HCT116 (cell line): ENCODE results near the gene BCL2L11. TPM values are rescaled to one million over a fixed set of nuclear protein-coding genes. Genes with fewer than 3 reads are reported as not detected.

ENCODE experiments used
- ATAC-seq: fragments of 200-7000 bp; cut with Tn5 transposase; 2 replicates; pipeline ENCODE4 v1.9.1; 2020; ENCODE audit warnings: mild to moderate bottlenecking, moderate library complexity
- BruUV-seq: library from RNA; stranded (reverse); fragments of 400-500 nt; replicated peaks from 2 replicates; lab custom pipeline; 2021; lab: Mats Ljungman, UMichigan
- CTCF ChIA-PET: fragments of 300-600 bp; sonication (Branson Sonifier 250); formaldehyde crosslinking; loops from one replicate; lab custom pipeline; 2021; ENCODE audit warnings: antibody characterized with exemption; lab: Charles Lee
- POLR2A ChIA-PET: fragments of 300-600, 350-600 bp; sonication (Branson Sonifier 250); formaldehyde crosslinking; loops from one replicate; lab custom pipeline; 2021; ENCODE audit warnings: antibody characterized with exemption; lab: Charles Lee
- RAD21 ChIA-PET, 2 experiments: fragments of 300-600 bp; sonication (Branson Sonifier 250); formaldehyde crosslinking; loops; one replicate each; lab custom pipeline; 2023; ENCODE audit warnings: low total read pairs in 2 of 2; ENCODE audit not compliant: uncharacterized antibody in 2 of 2, unreplicated experiment in 2 of 2, low non-redundant PET in 1 of 2; lab: Charles Lee
- DNase-seq: peaks from one replicate; pipeline ENCODE4 v3.0.0-alpha.2; 2010; ENCODE audit warnings: low read depth, low spot score
- H2AFZ ChIP-seq: fragments of 200-600 bp; shearing (Covaris generic), sonication (generic); 2 replicates; pipeline ENCODE4 v1.6.1; 2017; ENCODE audit warnings: low read depth, mixed run types, mixed read lengths, antibody characterized with exemption, low read length; ENCODE audit not compliant: poor library complexity, severe bottlenecking
- H3K27ac ChIP-seq: 2 replicates; pipeline ENCODE4 v1.5.1; 2012; ENCODE audit warnings: low read depth, low read length
- H3K27me3 ChIP-seq: fragments of 200-600 bp; sonication (generic); 2 replicates; pipeline ENCODE4 v1.6.1; 2016; ENCODE audit warnings: mixed run types, low read length, mixed read lengths; ENCODE audit not compliant: insufficient read depth
- H3K36me3 ChIP-seq, 2 experiments: fragments of 200-500 bp in 1 of 2; fragments of 200-600 bp in 1 of 2; sonication (Bioruptor generic) in 1 of 2; sonication (generic) in 1 of 2; 2 replicates each; pipeline versions ENCODE4 v1.5.1 to v1.6.1; 2014 to 2016; ENCODE audit warnings: low read length in 2 of 2, inconsistent platforms in 1 of 2, mixed read lengths in 1 of 2, mixed run types in 1 of 2; ENCODE audit not compliant: insufficient read depth in 2 of 2, control insufficient read depth in 1 of 2
- H3K4me1 ChIP-seq, 2 experiments: fragments of 200-600 bp in 1 of 2; sonication (generic) in 1 of 2; 2 replicates each; pipeline versions ENCODE4 v1.5.1 to v1.6.1; 2012 to 2017; ENCODE audit warnings: low read length in 2 of 2, inconsistent platforms in 1 of 2, mild to moderate bottlenecking in 1 of 2, mixed read lengths in 1 of 2, mixed run types in 1 of 2, moderate library complexity in 1 of 2; ENCODE audit not compliant: insufficient read depth in 2 of 2, control insufficient read depth in 1 of 2
- H3K4me2 ChIP-seq: fragments of 200-600 bp; sonication (generic); 2 replicates; pipeline ENCODE4 v1.6.1; 2017; ENCODE audit warnings: mixed run types, low read length, mixed read lengths
- H3K4me3 ChIP-seq, 2 experiments: fragments of 200-600 bp in 1 of 2; sonication (generic) in 1 of 2; replicated peaks in 1 of 2; 2 replicates each; pipeline ENCODE4 v1.5.1; 2011 to 2016; ENCODE audit warnings: low read length in 2 of 2, control low read depth in 1 of 2, low read depth in 1 of 2, mild to moderate bottlenecking in 1 of 2, mixed read lengths in 1 of 2, mixed run types in 1 of 2
- H3K79me2 ChIP-seq: fragments of 200-600 bp; sonication (generic); 2 replicates; pipeline ENCODE4 v1.6.1; 2017; ENCODE audit warnings: mild to moderate bottlenecking, mixed run types, low read length, moderate library complexity, mixed read lengths; ENCODE audit not compliant: insufficient read depth
- H3K9ac ChIP-seq: fragments of 200-600 bp; sonication (generic); 2 replicates; pipeline ENCODE4 v1.6.1; 2016; ENCODE audit warnings: low read length, mixed read lengths
- H3K9me2 ChIP-seq: fragments of 200-600 bp; sonication (generic), shearing (Covaris generic); 2 replicates; pipeline ENCODE4 v1.6.1; 2017; ENCODE audit warnings: mixed run types, mild to moderate bottlenecking, moderate library complexity; ENCODE audit not compliant: insufficient read depth
- H3K9me3 ChIP-seq, 2 experiments: fragments of 200-500 bp in 1 of 2; fragments of 200-600 bp in 1 of 2; sonication (Bioruptor generic) in 1 of 2; sonication (generic) in 1 of 2; 2 replicates each; pipeline ENCODE4 v1.6.1; 2014 to 2017; ENCODE audit warnings: low read length in 2 of 2, mixed read lengths in 2 of 2, inconsistent platforms in 1 of 2, low read depth in 1 of 2, mild to moderate bottlenecking in 1 of 2, mixed run types in 1 of 2, moderate library complexity in 1 of 2; ENCODE audit not compliant: control insufficient read depth in 1 of 2, insufficient read depth in 1 of 2
- H4K20me1 ChIP-seq: fragments of 200-600 bp; sonication (generic), shearing (Covaris generic); 2 replicates; pipeline ENCODE4 v1.6.1; 2017; ENCODE audit warnings: mixed run types, mild to moderate bottlenecking, moderate library complexity; ENCODE audit not compliant: insufficient read depth
- CEBPB ChIP-seq: IDR thresholded peaks from 2 replicates; pipeline ENCODE4 v1.6.1; 2012; ENCODE audit warnings: low read depth
- ELF1 ChIP-seq: IDR thresholded peaks from 2 replicates; pipeline ENCODE4 v1.6.1; 2012; ENCODE audit warnings: low read depth, borderline replicate concordance
- EZH2 ChIP-seq: fragments of 200-600 bp; sonication (generic); IDR thresholded peaks from 2 replicates; pipeline ENCODE4 v1.6.1; 2017; ENCODE audit warnings: antibody characterized with exemption, mixed run types
- FOSL1 ChIP-seq: IDR thresholded peaks from 2 replicates; pipeline ENCODE4 v1.6.1; 2012; ENCODE audit warnings: low read depth
- JUND ChIP-seq: IDR thresholded peaks from 2 replicates; pipeline ENCODE4 v1.6.1; 2012
- POLR2A ChIP-seq: IDR thresholded peaks from 2 replicates; pipeline ENCODE4 v1.7.0; 2011; ENCODE audit warnings: borderline replicate concordance; ENCODE audit not compliant: insufficient read depth, insufficient read length; ENCODE audit errors: extremely low read depth
- POLR2AphosphoS5 ChIP-seq: IDR thresholded peaks from 2 replicates; pipeline ENCODE4 v1.6.1; 2011; ENCODE audit warnings: mild to moderate bottlenecking, low read depth, low read length, moderate library complexity
- RAD21 ChIP-seq: IDR thresholded peaks from 2 replicates; pipeline ENCODE4 v1.6.1; 2012; ENCODE audit warnings: low read depth, mild to moderate bottlenecking
- SIN3A ChIP-seq: IDR thresholded peaks from 2 replicates; pipeline ENCODE4 v1.6.1; 2012; ENCODE audit warnings: low read depth
- SRF ChIP-seq: IDR thresholded peaks from 2 replicates; pipeline ENCODE4 v1.6.1; 2012; ENCODE audit warnings: low read depth
- YY1 ChIP-seq: IDR thresholded peaks from 2 replicates; pipeline ENCODE4 v1.6.1; 2011; ENCODE audit warnings: low read length, low read depth, moderate library complexity, mild to moderate bottlenecking; ENCODE audit not compliant: insufficient replicate concordance; ENCODE audit errors: extremely low read depth
- ZFX ChIP-seq: fragments of 450-650 bp; IDR thresholded peaks from 2 replicates; pipeline ENCODE4 v1.6.1; 2017
- ZNF274 ChIP-seq: fragments of 200-500 bp; sonication (Bioruptor generic); IDR thresholded peaks from 2 replicates; pipeline ENCODE4 v1.6.1; 2014; ENCODE audit warnings: mild to moderate bottlenecking, low read depth, low read length, inconsistent platforms
- intact Hi-C: fragments of 100-400 bp; cut with micrococcal nuclease; formaldehyde crosslinking; loops from 2 replicates; pipeline ENCODE4 v1.10.0; 2022
- total RNA-seq: library from RNA; stranded (reverse); gene quantifications from one replicate; pipeline ENCODE4 v1.2.1, GENCODE V29; 2021; ENCODE audit not compliant: unreplicated experiment
- TF ChIP-seq, protein P1 (sequence below), 3 experiments: fragments of 200-600 bp in 1 of 3; sonication (generic) in 1 of 3; IDR thresholded peaks in 2 of 3; conservative IDR thresholded peaks in 1 of 3; 2 replicates each; pipeline ENCODE4 v1.5.1; 2012 to 2017; ENCODE audit warnings: low read depth in 2 of 3, low read length in 2 of 3, antibody characterized with exemption in 1 of 3, borderline replicate concordance in 1 of 3, control low read depth in 1 of 3, mild to moderate bottlenecking in 1 of 3, mixed read lengths in 1 of 3, mixed run types in 1 of 3, moderate library complexity in 1 of 3; ENCODE audit not compliant: insufficient read depth in 1 of 3

Gene BCL2L11
- total RNA-seq, 1 experiment from 2014 or later, result 17.8 TPM

- TF ChIP-seq SIN3A (no peak), SRF (no peak), POLR2A (no peak), POLR2AphosphoS5 (no peak), YY1 (no peak), ZNF274 (no peak), CEBPB (no peak), EZH2 (no peak), JUND (no peak), FOSL1 (no peak), ZFX (no peak)
- TF ChIP-seq, protein P1, sequence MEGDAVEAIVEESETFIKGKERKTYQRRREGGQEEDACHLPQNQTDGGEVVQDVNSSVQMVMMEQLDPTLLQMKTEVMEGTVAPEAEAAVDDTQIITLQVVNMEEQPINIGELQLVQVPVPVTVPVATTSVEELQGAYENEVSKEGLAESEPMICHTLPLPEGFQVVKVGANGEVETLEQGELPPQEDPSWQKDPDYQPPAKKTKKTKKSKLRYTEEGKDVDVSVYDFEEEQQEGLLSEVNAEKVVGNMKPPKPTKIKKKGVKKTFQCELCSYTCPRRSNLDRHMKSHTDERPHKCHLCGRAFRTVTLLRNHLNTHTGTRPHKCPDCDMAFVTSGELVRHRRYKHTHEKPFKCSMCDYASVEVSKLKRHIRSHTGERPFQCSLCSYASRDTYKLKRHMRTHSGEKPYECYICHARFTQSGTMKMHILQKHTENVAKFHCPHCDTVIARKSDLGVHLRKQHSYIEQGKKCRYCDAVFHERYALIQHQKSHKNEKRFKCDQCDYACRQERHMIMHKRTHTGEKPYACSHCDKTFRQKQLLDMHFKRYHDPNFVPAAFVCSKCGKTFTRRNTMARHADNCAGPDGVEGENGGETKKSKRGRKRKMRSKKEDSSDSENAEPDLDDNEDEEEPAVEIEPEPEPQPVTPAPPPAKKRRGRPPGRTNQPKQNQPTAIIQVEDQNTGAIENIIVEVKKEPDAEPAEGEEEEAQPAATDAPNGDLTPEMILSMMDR (IDR thresholded peaks at IDR 0.05 in 2 of 3, conservative IDR thresholded peaks at IDR 0.05 in 1 of 3; ENCODE audit: borderline replicate concordance in 1 of 3, insufficient read depth in 1 of 3, low read depth in 2 of 3, low read length in 2 of 3), result no peak
These were observed 14.7 kb downstream of the BCL2L11 start (continued) for GRCh38 chr2:111135237-111135909.

GRCh38 chr2:111135910-111136297 is 15.2 kb downstream of the BCL2L11 start:
- RAD21 ChIA-PET, result no interaction called here
- DNase-seq (no peak), ATAC-seq (peak; percentile 70; the same call in 1 of the 2 replicates)

More at GRCh38 chr2:111135910-111136297, 15.2 kb downstream of the BCL2L11 start:
- Histone ChIP-seq H3K27ac (no peak overlapping the region), H3K36me3 (peaks cover 10 to 15% of the 10 kb centered on the region in 2 experiments; a peak in 1 of 4 replicates), H3K4me3 (no peak overlapping the region), H3K9me3 (no peaks in the 10 kb centered on the region), H3K9ac (no peak overlapping the region), H4K20me1 (peaks cover 6% of the 10 kb centered on the region; the same call in 1 of the 2 replicates), H3K79me2 (peaks cover 71% of the 10 kb centered on the region), H3K27me3 (no peaks in the 10 kb centered on the region), H3K9me2 (no peaks in the 10 kb centered on the region), H3K4me1 (no peaks in the 10 kb centered on the region), H3K4me2 (no peak overlapping the region), H2AFZ (no peak overlapping the region)
- no TSS peak for BruUV-seq
- CTCF ChIA-PET, result no interaction called here
- intact Hi-C loops, result no loop called here
- POLR2A ChIA-PET, result no interaction called here
- TF ChIP-seq, protein P1 (IDR thresholded peaks at IDR 0.05 in 2 of 3, conservative IDR thresholded peaks at IDR 0.05 in 1 of 3; ENCODE audit: borderline replicate concordance in 1 of 3, insufficient read depth in 1 of 3, low read depth in 2 of 3, low read length in 2 of 3), result peak in 2 of 3 experiments; percentile 18 to 23; a peak in 1 of 6 replicates
- TF ChIP-seq YY1, result no peak
- peak; percentile 30 for TF ChIP-seq RAD21
- no peak for TF ChIP-seq CEBPB
- no peak for TF ChIP-seq ELF1
